ENCODE measurements around the gene DDHD1.

DDHD1 gene

GRCh38 chr14:53034036-53034435, 119.1 kb downstream of the DDHD1 start:
- DNase-seq (ENCODE audit: low spot score), result no peak

- DNase-seq (ENCODE audit: low spot score), result no peak
Observed at GRCh38 chr14:53032838-53033390, 120.2 kb downstream of the DDHD1 start.

GRCh38 chr14:53032161-53032803, 120.8 kb downstream of the DDHD1 start:
- DNase-seq (ENCODE audit: low spot score), result no peak

DNA sequence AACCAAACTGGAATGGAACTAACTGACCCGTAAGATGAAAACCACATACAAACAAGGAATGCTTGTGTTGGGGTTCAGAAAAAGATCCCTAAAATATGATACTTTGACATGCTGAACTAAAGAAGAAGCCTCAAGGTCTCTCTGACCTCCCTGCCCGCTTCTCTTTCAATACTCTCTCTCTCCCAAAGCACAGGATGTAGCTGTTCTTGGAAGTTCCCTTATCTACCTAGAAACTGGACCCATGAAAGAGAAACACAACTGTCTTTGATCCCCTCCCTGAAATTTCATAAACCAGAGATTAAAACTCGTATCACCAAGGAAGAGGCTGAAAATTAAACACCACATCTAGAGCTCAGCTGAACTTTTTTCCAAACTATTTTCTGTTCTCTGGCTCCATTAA, 125.6 kb downstream of the DDHD1 start:
- DNase-seq (ENCODE audit: low spot score), result no peak

DNA sequence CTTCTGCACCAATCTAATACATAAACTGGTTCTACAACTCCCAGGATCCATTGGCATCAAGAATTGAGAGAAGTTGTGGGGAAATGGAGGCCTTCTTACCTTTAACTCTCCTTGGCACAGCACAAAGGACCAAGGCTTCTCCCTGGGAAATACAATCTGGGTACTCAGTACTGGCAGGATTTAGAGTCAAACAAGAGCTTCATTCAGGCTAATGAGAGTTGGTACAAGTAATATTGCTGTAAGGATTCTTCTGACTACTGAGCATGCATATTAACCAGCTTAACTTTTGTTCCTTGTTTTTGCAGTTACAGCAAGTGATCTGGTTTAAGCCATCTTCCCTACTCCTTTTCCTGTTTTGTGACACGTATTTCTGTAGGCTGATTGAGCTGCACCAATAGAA, 126.1 kb downstream of the DDHD1 start:
- DNase-seq (ENCODE audit: low spot score), result no peak

DNA sequence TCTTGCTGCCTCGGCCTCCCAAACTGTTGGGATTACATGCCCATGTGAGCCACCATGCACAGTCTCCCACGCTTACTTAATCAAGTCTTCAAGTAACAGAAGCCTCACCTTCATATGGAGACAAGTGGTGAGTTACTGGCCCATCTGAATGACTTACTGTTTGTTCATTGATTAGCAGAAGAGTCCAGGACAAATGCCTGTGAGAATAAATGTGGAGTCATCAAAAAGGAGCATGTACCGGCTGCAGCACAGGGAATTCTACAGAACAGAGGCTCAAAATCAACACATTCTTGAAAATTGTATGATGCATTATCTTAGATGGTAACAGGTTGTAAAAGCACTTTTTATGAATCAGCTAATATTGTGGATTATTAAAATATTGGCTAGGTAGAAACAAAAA, 129.8 kb downstream of the DDHD1 start:
- DNase-seq (ENCODE audit: low spot score), result no peak

- no peak for DNase-seq (ENCODE audit: low spot score)
Observed at GRCh38 chr14:53022593-53022992, 130.5 kb downstream of the DDHD1 start.

DNA sequence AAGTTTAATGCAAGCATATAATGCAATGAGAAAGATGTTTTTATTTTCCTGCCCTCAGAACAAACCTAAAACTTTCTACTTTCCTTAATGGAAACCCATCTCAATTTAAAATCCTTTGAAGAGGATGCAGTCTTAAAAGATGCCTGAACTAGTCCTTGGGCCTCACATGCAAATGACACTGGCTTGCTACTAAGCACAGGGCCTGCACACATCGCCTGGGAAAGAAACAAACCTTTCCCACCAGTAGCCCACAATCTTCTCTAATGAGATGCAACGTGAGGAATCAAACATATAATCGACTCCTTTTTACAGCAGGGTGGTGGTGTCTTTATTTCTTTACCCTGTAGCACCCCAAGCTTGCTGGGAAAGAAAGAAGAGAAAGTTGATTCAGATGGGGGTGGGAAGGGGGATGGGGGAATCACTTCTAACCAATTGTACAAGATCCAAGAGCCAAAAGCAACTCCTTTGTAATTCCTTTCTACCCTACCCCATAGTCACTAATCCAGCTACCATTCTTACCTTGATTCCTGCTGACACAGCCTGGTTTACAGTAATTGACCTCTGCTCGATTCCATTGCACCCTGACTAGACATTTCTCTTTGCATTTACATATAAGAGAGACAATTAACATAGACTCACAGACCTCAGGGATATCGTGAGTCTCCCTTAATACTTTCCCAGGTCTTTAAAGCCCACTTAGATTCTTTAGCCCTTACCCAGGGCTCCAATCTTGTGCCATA, 132.8 kb downstream of the DDHD1 start:
- no peak for DNase-seq (ENCODE audit: low spot score)

DNA sequence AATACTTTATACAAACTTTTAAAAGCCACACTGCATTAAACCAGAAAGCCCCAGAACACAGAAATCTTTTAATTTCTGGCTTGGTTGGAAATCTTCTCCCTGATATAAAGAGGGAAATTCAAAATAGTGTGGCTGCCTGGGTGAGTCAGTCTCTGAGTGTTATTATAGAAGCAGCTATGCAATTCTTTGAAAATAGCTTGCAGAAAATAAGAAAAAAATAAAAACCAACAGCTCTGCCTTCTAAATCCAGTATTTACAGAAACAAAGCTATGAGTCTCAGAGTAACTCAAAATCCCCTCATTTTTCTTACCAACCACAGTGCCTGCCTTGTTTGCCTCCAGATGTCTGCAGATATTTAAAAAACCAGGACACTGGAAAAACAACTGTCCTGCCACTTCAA, 133.7 kb downstream of the DDHD1 start:
- DNase-seq (ENCODE audit: low spot score), result no peak

DNA sequence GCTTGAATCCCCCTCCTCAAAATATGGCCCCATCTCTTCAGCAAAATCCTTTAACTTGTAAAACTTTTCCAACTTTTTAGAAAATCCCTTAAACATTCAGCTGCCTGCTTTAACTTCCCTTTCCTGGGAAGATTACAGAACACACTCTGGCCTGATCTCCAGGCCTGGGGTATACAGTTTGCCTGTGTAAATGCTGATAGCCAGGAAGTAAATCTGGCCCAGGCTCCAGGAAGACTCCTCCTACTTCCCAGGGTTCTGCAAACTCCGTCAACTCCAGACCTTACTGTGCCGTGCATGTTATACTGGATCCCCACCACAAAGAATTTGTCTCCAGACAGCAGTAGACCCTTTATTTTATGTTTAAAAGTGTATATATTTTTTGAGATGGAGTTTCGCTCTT, 135.3 kb downstream of the DDHD1 start:
- no peak for DNase-seq (ENCODE audit: low spot score)

GRCh38 chr14:53016919-53017318, 136.2 kb downstream of the DDHD1 start:
- DNase-seq (ENCODE audit: low spot score), result no peak

DNA sequence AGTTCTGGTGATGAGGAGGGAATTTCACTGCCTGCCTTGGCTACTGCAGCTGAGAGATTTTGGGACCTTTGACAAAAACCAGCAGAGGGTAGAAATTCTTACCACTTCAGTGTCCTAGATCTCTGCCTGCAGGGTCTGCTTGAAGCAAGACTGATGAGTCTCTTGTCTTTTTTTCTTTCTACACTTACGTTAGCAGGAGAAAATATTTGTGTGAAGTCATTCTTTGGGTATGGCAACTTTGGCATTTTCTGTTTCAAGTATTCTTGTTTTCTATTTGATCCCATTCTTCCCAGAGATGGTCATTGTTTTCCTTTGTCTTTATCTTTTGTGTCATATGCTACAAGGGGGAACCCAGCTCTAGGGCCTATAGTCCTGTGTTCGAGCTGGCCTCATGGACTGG, 136.6 kb downstream of the DDHD1 start:
- no peak for DNase-seq (ENCODE audit: low spot score)

DNA sequence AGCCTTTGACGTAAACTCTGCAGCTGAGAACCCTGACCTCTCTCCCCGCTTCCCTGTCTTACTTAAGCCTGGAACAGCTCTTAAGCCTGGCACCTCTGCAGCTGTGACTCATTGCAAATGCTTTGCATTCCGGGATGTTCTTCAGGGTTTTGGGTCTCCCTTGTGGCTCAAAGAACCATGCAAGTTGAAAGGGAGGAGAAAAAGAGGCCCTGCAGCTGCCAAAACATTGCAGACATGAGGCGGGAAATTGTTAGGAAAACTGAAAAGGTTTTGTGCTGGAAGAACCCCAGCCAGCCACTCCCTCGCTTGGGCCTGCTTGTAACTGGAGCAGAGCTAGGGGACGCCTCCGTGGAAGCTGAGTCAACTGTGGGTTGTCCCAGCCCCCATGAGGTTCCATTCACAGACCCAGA, 142.1 kb downstream of the DDHD1 start:
- DNase-seq (ENCODE audit: low spot score), result no peak

- no peak for DNase-seq (ENCODE audit: low spot score)
Observed at GRCh38 chr14:53010193-53011040, 142.7 kb downstream of the DDHD1 start.

DNA sequence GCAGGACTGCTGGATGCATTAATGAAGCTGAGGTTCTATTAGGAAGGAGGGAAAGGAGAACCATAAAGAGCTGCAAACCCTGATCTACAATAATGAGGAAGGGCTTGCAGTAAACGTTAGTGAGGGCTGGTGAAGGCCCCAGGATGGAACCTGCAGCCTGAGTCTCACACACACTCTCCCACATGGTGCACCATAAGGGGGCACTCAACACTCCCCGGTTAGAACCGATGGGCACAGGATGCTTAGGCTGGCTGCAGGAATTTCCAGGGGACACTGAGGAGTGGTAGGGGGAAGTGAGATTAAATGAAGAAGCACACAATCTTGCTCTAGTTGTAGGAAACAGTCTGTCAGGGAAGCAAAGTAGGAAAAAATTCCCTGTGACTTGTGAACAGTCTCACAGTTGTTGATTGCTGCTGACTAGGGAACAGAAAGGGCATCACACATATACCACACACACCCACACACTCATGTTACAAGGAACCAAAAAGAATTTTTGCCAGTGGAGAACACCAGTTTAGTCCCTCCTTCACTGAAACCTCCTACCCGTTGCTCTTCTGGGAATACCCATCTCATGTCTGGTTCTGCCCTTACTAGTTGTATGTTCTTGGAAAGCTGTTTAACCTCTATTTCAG, 146.1 kb downstream of the DDHD1 start:
- no peak for DNase-seq (ENCODE audit: low spot score)

DNA sequence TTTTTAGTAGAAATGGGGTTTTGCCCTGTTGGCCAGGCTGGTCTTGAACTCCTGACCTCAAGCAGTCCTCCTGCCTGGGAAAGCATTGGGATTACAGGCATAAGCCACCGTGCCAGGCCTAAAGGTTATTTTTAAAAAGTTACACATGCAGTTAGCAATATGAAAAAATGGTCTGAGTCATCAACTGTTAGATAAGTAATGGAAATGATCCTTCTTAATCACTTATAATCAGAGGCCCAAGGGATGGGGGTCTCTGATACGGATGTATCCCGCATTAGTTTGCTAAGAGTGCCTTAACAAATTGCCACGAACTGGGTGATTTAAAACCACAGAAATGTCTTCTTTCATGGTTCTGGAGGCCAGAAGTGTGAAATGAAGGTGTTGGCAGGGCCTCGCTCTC, 148.1 kb downstream of the DDHD1 start:
- no peak for DNase-seq (ENCODE audit: low spot score)

DNA sequence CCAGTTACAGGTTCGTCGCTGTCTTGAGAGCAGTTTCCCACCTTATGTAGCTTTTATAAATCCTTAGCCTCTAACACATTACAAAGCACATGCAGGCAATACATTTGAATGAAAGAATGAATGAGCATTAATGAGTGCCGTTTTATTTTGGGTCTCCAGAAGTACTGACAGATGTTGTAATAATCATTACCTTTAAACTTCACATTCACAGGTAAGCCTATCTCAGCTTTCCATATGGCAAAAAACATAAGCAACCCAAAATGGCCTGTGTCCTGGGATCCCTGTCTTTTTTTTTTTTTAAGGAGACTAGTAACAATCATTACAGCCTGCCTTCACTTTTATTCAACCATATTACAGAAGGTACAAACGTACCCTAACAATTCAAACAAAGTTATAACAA, 149.3 kb downstream of the DDHD1 start:
- no peak for DNase-seq (ENCODE audit: low spot score)

- DNase-seq (ENCODE audit: low spot score), result no peak
Observed at GRCh38 chr14:53002576-53002975, 150.5 kb downstream of the DDHD1 start.

- DNase-seq (ENCODE audit: low spot score), result no peak
Observed at GRCh38 chr14:53001787-53002378, 151.2 kb downstream of the DDHD1 start.

DNA sequence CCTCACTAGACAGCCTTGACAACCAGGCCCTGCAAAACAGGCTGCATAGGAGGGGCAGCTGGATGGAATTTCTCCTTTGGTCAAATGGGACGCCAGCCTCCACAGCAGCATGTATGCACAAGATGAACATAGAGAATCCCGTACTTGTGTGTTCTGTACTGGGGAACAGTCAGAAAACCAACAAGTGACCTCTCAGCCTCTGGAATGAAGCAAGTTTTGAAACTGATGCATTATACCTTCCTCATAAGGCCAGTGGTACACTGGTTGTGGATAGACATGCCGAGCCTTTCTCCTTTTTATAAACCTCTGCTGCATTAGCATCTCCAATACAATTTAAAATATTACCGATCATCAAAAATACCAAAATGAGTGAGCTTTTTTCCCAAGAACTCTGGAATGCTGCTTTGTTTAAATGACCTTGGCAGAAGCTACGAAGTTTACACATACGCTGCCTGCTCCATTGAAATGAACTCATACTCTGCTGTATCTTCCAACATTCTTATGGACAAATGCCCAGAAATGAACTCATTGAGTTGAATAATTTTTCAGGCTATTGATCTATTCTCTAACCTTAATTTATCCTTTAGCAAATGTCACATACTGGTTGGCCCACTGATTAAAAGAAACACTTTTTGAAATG, 154.6 kb downstream of the DDHD1 start:
- no peak for DNase-seq (ENCODE audit: low spot score)

- no peak for DNase-seq (ENCODE audit: low spot score)
Observed at GRCh38 chr14:52996493-52996892, 156.6 kb downstream of the DDHD1 start.
